Measurements from ENCODE around the gene CPSF4.

Gene CPSF4

DNA sequence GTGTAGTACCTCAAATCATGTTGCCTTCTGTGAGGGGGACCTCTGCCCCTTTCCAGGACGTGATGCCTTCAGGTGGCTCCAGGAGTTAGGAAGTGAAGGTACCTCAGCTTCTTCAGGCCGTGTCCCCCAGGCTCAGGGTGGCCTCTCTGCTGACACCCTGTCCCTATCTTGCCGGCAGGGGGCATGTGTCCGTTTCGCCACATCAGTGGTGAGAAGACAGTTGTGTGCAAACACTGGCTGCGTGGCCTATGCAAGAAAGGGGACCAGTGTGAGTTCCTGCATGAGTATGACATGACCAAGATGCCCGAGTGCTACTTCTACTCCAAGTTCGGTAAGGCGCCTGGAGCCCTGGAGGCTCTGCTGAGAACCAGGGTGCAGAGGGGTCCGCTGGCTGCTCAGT lies 9.2 kb downstream of the CPSF4 start:
- DNase-seq (ENCODE audit: low read depth), result no peak
- TF ChIP-seq CTCF (IDR thresholded peaks at IDR 0.05; ENCODE audit: insufficient read depth, low read depth, low read length, missing control alignments), result no peak
- H3K4me3 ChIP-seq (ENCODE audit: low read depth, low read length), result no peak overlapping the region

GRCh38 chr7:99448855-99449254 lies 10.1 kb downstream of the CPSF4 start:
- H3K4me3 ChIP-seq (ENCODE audit: low read depth, low read length), result no peak overlapping the region
- no peak for TF ChIP-seq CTCF (IDR thresholded peaks at IDR 0.05; ENCODE audit: insufficient read depth, low read depth, low read length, missing control alignments)
- no peak for DNase-seq (ENCODE audit: low read depth)

DNA sequence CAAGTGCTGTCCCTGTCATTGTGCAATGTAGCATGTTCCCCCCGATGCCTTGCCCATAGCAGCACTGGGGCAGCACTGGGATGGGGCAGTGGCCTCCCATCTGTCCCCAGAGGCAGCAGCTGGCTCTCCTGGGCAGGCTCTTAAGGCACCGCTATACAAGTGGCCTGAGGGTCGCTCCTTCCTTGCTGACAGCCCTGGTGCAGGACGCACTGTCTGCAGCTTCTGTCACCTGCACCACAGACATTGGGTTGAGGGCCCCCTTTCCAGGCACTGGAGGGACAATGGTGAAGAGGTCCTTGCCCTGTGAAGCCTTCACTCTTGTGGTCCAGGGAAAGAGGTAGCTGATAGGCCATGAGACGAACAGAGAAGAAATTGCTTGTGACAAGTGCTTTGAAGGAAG lies 10.6 kb downstream of the CPSF4 start:
- TF ChIP-seq CTCF (IDR thresholded peaks at IDR 0.05; ENCODE audit: insufficient read depth, low read depth, low read length, missing control alignments), result no peak

GRCh38 chr7:99451936-99452335 lies 13.2 kb downstream of the CPSF4 start:
- no peak for TF ChIP-seq CTCF (IDR thresholded peaks at IDR 0.05; ENCODE audit: insufficient read depth, low read depth, low read length, missing control alignments)
- no peak overlapping the region for H3K4me3 ChIP-seq (ENCODE audit: low read depth, low read length)
- no peak for DNase-seq (ENCODE audit: low read depth)

More for the DNA sequence above, 10.6 kb downstream of the CPSF4 start:
- H3K4me3 ChIP-seq (ENCODE audit: low read depth, low read length), result no peak overlapping the region
- no peak for DNase-seq (ENCODE audit: low read depth)

- no peak for TF ChIP-seq CTCF (IDR thresholded peaks at IDR 0.05; ENCODE audit: insufficient read depth, low read depth, low read length, missing control alignments)
- H3K4me3 ChIP-seq (ENCODE audit: low read depth, low read length), result no peak overlapping the region
- DNase-seq (ENCODE audit: low read depth), result no peak
These were observed 13.8 kb downstream of the CPSF4 start for GRCh38 chr7:99452541-99452940.

DNA sequence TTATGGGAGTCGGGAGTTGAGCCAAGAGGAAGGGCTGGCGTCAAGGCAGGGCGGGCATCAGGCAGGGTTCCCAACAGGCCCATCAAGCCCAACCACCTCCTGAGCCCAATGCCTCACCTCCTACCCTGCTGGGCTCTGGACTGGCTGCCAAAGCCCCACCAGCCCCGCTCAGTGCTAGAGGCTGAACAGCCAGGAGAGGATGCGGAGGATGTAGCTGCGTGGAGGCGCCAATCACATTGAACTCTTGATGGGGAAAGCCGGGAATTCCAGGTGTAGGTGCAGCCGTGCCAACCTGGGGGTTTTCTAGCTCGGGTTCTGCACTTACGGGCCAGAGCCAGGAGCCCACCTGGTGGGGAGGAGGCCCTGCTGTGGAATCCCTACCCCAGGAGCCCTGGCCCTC lies 14.4 kb downstream of the CPSF4 start:
- DNase-seq (ENCODE audit: low read depth), result no peak
- TF ChIP-seq CTCF (IDR thresholded peaks at IDR 0.05; ENCODE audit: insufficient read depth, low read depth, low read length, missing control alignments), result no peak

GRCh38 chr7:99455874-99456273 lies 17.1 kb downstream of the CPSF4 start:
- no peak for DNase-seq (ENCODE audit: low read depth)
- no peak overlapping the region for H3K4me3 ChIP-seq (ENCODE audit: low read depth, low read length)
- TF ChIP-seq CTCF (IDR thresholded peaks at IDR 0.05; ENCODE audit: insufficient read depth, low read depth, low read length, missing control alignments), result no peak

More for the DNA sequence above, 14.4 kb downstream of the CPSF4 start:
- H3K4me3 ChIP-seq (ENCODE audit: low read depth, low read length), result no peak overlapping the region

Data from GM12865 (cell line).